Left forelimb (tissue), 1 donor: Measurements from ENCODE around the gene R3HCC1L.

Source experiments
- DNase-seq: peaks from one replicate; pipeline ENCODE4 v3.0.0-alpha.2; 2018; ENCODE audit warnings: low spot score

Gene R3HCC1L

DNA sequence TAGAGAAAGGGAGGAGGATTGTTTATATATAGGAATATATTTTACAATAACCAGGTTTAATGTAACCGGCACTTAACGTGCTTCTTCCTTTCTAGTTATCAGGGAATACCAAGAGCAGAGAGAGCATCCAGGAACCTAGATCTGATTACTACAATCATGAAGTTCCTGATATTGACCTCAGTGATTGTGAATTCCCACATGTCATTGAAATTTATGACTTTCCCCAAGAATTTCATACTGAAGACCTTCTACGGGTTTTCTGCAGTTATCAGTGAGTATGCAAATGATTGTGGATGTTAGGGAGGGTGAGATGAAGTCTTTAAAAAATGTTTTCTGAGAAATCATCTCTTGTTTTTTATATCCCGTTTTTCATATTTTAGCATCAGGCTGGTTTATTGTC is 97.0 kb downstream of the R3HCC1L start:
- DNase-seq: no peak

DNA sequence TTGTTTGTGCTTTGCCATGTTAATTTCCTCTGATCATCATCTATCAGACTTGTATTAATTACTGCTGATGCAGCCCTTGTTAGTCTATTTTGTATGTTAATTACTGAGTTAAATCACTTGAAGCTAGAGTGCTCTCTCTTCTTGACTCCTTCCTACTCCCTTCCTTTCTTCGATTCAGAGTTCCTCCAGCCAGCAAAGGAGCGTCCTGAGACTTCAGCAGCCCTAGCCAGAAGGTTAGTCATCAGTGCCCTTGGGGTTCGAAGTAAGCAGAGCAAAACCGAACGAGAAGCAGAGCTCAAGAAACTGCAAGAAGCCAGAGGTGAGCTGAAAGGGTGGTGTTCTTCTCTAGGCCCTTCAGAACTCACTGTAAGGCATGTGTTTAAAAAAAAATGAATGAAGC is 101.4 kb downstream of the R3HCC1L start:
- DNase-seq: no peak

DNA sequence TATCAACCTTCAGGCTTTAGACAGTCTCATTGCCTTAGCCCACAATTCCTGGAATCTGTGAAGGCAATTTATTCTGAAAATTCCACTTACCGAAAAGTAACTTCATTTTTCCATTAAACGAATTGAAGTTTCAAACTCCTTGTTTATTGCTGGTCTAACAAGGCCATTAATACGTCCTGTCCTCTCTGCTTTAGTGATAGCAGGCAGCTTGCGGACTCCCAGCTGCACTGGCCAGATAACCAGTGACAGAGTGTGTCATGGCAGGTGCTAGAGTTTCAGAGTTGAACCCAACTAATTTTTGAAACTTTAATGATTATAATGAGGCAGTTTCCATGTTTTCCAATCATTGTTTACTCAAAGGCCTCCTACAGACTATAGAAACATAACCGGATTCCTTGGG is 102.4 kb downstream of the R3HCC1L start:
- DNase-seq: no peak

DNA sequence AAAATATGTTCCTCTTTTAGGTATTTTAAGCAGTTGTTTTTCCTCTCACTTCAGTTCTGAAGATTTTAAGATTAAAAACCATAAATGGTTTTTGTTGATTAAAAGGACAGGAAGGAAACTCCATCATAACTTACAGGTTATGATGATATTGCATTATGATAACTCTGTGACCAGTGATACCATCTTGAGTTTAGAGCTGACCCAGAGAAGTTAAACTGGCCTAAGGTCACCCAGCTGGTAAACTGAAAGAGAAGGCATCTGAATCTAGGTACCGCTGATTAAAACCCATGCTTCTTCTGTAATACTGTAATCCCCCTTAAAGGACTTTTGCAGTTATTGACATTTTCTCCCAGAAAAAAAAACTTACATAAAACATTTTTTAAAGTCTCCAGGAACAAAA is 103.9 kb downstream of the R3HCC1L start:
- no peak for DNase-seq

DNA sequence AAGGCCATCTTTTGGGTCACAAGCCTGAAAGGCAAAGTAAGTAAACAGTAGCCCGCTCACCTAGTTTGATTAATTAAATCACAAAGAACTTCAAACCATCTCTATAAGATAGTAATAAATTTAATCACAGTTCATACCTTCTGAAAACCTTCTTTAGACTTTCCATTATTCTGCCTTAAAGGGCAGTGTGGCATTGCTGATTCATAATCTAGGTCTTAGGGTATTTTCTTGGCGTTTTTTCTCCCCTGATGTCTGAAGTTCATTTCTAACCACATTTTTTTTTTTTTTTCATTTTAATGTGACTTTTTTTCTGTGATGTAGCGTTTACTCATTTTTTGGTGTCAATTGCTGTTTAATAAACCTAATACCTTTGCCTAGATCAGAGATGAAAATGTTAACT is 106.1 kb downstream of the R3HCC1L start:
- DNase-seq: no peak

DNA sequence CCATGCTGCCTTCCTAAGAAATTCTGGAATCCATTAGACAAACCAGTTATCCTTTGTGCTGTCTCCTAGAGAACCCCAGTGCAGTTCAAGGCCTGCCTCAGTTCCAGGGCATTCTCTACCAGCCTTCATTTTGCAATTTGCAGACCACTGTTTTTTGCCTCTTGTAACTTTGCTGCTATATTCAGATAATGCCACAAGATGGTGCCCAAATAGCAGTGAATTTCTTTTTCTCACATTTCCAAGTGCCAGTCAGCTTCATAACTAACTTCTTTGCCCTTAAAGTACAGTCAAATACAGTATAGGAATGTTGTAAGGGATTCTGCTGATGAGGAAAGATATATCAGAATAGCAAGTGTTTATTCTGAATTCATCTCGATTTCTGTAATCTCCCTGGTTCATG is 108.4 kb downstream of the R3HCC1L start:
- no peak for DNase-seq

DNA sequence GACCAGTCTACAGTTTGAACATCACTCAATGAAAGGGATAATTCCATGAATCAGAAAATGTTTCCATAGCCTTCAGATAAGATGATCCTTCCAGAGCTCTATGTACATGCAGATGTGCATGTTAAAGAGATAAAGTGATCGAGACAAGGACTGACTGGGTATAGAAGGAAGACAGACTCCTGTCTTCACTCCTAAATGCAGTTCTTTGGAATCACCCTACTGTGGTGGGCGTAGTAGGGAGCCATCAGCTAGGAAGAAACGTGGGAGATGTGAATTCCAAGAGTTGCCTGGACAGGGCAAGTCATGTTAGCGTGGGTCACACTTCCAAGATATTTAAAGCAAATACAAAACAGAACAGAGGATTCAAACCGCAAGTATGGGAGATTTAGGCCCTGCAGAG is 109.7 kb downstream of the R3HCC1L start:
- DNase-seq: no peak

DNA sequence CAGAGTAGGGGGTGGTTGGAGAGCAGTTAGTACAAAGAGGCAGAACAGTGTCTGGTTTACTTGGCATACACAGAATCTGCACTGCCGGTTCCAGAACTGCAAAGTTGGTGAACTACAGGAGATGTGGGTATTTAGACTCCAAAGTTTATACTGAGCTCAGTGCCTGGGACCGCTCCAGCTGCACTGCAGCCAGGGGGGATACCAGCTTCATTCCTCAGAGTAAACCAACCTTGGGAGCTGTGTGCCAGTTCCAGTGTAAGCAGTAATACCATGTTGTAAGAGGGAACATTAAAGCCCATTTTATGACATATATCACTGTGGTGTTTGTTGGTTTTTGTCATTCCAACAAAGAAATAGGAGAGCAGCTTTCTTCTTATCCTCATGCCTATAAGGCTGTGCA is 110.1 kb downstream of the R3HCC1L start:
- no peak for DNase-seq

DNA sequence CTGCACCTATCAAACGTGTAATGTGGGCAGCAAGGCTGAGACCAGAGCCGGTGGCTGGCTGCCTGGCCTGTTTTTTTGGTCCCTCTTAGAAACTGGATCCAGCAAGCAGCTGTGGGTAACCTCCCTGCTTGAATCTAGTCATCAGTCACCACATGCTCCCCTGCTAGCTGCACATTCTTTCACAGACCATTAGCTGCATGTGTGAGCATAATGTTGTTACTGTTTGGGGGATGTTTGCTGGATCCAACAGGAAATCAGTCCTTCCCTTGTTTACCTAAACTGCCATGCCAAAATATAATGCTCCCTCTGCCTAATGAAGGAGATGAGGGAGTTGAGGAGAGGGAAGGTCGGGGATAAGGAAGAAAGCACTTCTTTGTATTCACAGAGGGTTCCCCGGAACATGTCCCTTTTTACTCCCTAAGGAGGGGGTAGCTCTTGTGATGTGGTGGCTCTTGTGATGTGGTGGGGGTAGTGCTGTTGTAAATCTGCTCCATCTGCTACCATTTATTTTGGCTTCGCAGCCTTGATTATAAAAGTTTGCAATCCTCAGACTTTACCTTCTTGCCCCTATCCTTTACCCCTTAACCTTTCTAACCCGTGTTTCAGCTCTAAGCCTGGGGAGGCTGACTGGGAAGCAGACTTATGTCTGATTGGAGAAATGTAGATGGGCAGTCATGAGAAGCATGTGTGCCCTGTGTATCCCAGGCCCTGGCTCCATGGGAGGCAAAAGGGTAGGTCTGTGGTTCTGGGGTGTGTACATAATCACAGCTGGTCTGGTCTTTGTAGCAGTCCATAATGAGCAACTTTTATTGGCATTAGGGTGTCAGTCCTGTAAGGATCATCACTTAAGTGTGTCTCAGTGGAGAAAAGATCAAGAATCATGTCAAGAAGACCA is 112.7 kb downstream of the R3HCC1L start:
- peak; percentile 65 for DNase-seq

DNA sequence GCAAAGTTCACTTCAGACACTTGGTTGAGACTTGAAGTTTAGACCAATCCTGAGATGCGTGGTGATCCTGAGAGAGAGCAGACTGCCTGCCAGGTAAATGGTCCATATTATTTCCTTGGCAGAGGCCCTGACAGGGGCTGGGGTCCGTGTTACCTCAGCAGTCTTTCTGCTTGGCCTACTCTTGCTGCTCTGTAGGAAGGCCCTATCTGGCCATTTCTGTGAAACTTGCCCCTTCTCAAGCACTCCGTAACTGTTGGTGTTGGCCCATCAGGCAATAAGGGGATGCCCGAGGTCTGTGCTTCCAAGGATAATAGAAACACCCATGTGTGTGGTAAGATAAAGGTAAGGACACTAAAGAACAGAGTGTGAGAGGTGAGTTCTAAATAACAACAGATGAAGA is 113.6 kb downstream of the R3HCC1L start:
- no peak for DNase-seq

DNA sequence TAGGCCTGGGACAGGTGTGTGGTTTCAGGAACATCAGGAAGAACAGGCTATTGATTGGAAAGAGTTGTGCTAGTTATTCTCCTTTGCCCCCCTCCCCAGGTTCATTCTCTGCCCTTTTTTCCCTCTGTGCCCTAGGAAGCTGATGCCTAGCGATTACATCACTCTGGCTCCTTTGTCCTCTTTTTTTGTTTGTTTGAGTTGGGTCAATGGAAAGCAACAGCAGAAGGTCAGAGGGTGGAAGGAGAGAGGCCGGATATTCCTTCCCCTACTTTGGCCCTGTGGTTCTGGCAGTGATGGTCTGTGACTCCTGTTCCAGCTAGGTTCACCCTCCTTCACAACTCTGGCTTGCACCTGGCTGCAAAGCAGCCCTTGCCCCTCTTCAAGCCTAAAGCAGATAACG is 114.7 kb downstream of the R3HCC1L start:
- DNase-seq: no peak

DNA sequence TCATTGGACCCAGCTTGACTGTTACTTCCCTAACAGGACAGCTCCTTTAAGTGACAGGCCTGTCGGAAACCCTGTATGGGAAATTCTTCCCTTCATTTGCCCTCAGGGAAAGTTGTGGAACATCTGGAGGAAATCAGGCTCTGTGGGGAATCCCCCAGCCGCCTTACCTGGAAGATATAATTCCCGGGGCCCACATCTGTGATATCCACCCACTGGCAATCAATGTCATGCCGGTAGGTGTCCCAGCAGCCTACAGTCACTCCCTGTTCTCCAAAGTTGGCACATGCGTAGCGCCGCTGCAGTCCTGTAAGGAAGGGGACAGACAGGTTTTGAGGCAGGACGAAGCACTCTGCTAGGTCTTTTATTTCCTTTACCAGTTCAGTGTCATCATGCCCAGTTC is 116.9 kb downstream of the R3HCC1L start:
- DNase-seq: no peak

DNA sequence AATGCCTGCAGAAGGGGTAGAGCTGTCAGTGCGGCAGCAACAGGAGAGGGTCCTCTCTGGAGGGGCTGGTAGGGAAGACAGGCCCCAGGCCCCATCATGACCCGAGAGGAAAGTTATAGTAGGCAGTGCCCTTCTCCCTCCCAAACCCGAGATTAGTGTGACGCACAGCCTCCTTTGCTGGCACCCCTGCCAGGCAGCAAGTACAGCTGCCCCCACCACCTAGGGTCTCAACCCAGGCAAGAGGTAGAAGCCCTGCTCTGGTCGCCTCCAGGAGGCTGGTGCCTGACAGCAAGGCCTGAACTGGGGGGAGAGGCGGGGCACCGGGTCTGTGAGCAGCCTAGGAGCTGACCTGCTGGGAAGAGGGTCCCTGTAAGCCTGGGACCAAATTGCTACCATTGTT is 118.0 kb downstream of the R3HCC1L start:
- DNase-seq: peak; percentile 53

DNA sequence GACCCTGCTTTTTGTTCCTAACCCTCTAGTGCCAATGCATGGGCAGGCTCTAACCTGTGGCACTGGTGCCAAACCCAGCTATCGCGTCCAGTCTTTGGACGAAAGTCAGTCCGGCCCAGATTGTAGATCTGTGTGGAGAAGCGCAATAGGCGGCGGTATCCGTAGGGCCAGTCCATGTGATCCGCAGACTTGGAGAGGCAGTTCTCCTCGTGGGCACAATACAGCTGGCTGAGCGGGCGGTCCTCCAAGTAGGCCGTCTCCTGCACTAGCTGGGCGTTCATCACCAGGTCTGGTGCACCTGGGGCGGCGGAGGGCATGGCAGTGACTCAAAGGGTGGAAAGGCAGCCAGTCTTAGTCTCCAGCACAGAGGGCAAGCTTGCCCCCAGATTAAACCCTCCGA is 119.0 kb downstream of the R3HCC1L start:
- DNase-seq: peak; percentile 54

DNA sequence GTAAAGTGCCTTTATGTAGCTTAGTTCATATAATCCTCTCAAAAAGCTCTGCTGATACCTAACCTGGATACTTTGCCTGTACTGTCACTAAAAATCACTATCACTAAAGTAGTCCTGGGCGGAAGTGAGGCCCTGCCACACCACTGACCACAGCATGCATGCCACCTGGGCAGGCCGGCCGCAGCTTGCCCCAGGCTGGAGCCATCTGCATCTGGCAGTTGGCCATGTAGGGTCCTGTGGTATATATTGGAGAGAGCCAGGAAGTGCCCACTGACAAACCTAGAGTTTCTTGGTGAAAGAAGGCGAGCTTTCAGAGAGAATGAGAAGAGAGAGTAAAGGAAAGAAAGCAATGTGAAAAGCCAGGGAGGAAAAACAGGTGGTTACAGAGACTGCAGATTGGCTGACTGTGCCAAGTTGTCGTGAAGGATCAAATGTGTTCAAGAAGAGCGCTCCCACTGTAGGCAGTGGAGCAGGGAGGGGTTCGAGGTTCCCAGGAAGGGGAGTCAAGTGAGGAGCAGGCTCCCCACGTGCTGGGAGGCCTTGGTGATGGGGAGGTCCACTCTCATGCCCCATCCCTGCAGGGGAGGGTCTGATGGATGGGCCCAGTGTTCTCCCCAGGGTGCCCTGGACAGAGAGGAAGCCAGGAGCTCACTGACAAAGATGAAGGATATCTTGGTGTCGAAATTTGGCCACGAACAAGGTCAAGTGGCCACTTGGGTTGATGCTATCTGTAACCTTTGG is 119.9 kb downstream of the R3HCC1L start:
- peak; percentile 53 for DNase-seq

DNA sequence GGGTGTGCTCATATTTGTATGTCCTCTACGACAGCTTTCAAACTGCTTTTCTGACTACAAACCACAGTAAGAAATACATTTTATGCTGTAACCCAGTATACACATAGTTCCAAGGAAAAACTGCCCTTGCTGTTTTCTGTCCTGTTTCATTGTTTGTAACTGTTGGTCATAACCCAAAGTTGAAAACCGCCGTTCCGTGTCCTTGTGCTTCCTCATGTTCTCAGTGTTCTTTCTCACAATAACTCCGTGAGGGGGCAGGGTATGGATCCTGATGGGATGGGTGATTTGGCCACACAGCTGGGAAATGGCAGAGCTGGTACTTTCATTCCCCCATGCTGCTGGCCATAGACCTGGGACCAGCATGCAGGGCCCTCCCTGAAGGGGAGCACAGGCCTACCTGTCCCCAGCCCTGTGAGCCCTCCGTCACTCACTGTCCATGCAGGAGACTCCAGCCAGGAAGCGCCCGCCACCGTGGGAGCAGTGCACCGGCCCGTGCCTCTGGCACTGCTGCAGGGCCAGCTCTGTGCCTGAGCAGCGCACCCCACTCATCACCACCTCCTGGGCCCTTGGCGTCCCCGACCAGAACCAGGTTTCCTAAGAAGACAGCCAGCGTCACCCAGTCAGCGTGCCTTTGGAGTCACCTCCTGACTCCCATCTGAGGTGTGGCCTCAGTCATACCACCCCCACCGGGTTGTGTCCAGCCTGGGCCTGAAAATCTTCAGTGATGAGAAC is 120.9 kb downstream of the R3HCC1L start:
- no peak for DNase-seq

DNA sequence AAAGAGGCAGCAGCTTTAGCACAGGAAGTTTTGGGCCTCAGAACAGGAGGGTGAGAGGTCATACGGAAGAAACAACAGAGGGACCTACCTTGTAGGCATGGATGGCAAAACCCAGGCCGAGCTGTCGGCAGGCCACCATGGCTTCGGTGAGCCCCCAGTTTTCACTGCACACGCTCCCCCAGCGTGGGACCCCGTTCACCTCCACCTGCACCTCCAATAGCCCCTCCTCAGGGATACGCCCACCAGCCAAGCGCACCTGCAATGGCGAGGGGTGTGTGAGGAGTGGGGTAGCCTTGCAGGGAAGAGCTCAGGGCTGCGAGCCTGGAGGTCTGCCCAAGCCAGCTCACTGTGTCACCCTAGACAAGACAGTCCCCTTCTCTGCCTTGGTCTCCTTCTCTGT is 122.2 kb downstream of the R3HCC1L start:
- peak; percentile 46 for DNase-seq

DNA sequence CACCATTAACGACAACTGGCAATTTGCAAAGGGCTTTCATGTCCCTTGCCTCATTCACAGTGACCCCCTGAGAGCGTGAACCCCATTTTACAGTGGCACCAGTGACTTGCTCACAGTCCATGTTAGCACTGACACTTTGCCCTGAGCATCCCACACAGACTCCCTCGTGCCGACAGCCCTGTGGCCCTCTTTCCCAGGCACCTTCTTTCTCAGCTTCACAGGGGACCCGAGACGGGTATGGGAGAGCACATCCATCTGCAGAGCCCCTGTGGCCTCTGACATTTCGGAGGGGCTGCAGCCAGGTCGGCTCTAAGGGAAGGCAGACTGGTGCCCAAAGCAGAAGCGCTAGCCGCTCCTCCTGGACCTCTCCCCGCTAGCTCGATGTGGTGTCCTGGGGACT is 122.7 kb downstream of the R3HCC1L start:
- peak; percentile 51 for DNase-seq

DNA sequence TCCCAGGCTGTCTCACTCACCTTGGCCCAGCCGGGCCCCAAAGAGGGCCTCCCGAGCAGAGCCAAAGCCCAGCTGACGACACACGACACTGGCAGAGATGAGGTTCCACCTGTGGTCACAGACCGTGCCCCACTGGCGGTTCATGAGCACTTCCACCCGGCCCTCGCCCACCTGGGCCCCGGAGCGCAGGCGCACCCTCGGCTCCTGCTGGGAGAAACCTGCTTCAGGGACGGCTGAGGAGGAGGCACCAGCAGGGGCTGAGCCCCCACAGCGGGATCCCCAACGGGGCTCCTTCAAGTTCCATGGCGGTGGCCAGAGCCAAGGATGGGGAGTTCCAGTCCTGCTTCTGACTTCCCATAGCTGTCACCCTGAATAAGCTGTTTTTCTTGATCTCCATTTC is 123.5 kb downstream of the R3HCC1L start:
- DNase-seq: no peak

DNA sequence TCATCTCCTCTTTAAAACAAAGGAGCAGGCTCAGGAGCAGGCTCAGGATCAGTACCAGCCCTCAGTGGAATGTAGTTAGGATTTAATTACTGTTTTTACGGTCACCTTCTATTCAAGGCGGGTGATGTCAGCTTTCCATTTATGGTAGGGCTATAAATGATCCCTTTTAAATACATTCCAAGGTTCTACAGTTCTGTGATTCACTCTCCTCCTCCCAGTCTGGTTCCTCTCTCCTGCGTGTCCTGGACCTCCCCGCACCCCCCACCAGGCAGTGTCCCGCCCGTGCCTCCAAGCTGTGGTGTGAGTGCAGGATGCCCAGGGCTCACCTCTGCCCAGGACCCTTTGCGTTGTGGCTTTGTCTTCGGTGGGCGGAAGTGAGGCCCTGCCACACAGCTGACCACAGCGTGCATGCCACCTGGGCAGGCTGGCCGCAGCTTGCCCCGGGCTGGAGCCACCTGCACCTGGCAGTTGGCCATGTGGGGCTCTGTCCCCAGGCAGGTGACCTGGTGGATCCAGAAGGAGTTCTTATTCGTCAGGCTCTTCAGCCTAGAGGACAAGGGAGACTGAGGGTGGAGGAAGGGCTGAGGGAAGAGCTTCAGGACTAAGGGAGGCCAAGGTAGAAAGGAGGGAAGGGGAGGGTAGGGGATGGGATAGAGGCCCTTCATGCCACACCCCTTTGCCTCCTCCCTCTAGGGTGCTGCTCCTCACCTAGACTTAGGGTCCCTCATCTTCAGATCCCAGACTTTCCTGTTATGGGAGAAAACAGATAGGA is 124.4 kb downstream of the R3HCC1L start:
- no peak for DNase-seq

DNA sequence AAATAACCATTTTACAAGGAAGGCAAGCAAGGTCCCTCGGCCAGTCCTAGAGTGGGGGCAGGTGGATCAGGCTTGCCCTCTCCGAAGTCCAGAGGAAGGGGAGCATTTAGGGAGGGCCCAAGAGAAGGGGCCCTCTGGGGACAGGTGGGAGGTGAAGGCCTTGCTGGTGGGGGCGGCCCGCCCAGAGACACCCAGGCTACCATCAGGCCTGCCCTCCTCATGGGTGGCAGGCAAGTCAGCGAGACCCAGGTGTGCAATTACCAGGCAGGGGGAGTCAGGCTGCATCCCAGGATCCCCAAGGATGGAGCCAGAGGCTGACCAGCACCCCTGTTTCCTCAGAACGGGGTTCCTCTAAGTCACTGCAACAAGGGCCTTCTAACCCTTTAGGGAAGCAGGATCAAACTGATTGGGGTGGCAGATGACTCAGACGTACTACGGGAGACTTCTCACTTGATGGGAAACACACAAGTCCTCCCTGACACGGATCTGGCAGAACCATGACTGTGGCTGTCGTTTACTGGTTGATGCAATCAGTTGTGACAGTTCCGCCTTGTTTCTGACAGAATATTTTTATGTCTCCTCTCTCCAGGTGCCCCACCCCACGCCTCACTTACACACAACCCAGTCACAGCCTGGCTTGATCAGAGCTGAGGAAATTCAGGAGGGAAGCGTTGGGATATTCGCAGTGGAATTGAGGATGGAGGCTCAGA is 125.3 kb downstream of the R3HCC1L start:
- no peak for DNase-seq
